Measurements from ENCODE around the gene MACROH2A2.

DNA sequence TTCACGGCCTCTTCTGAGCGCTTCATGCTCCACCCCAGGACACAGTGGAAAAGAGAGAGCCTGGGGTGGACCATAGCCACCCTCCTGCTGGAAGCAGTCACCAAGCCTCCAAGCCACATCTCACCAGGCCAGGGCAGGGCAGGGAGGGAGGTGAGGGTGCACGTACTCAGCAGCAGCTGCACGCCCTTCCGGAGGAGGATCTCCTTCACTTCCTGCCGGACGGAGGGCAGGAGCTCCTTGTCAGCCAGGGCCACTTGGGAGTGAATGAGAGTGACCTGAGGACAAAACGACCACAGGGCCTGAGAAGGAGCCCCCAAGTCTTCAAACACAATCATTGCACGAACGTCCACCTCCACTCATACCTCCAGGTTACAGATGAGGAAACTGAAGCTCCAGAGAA lies 65.0 kb downstream of the MACROH2A2 start:
- TF ChIP-seq, protein P1, sequence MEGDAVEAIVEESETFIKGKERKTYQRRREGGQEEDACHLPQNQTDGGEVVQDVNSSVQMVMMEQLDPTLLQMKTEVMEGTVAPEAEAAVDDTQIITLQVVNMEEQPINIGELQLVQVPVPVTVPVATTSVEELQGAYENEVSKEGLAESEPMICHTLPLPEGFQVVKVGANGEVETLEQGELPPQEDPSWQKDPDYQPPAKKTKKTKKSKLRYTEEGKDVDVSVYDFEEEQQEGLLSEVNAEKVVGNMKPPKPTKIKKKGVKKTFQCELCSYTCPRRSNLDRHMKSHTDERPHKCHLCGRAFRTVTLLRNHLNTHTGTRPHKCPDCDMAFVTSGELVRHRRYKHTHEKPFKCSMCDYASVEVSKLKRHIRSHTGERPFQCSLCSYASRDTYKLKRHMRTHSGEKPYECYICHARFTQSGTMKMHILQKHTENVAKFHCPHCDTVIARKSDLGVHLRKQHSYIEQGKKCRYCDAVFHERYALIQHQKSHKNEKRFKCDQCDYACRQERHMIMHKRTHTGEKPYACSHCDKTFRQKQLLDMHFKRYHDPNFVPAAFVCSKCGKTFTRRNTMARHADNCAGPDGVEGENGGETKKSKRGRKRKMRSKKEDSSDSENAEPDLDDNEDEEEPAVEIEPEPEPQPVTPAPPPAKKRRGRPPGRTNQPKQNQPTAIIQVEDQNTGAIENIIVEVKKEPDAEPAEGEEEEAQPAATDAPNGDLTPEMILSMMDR (IDR thresholded peaks at IDR 0.05), result no peak
- TF ChIP-seq EP300 (IDR thresholded peaks at IDR 0.05) (no peak), POLR2A (IDR thresholded peaks at IDR 0.05) (no peak), POLR2AphosphoS5 (IDR thresholded peaks at IDR 0.05) (no peak)
